Heart left ventricle (tissue), 13 donors: ENCODE measurements around the gene RPLP2.

Source experiments
- CTCF ChIP-seq, 12 donors: fragments of 200-600 bp; sonication (generic) in 4 of 12; IDR thresholded peaks; one replicate each; pipeline versions ENCODE4 v1.5.0 to v1.8.0; 2018 to 2022; ENCODE audit warnings: antibody characterized with exemption in 12 of 12, mild to moderate bottlenecking in 5 of 12
- POLR2A ChIP-seq, 2 donors: fragments of 450-650 bp; IDR thresholded peaks; one replicate each; pipeline ENCODE4 v1.6.1; 2017; ENCODE audit warnings: antibody characterized with exemption in 2 of 2, mild to moderate bottlenecking in 2 of 2, moderate library complexity in 2 of 2
- donor health status: ischemic (EF 13 %, LVEDD 7.1; RV severe dilation, severe dysfunction).
- donor health status: DM: no; HTN: yes; CAD: no.
- donor health status: DM: no; HTN: no; CAD: no.
- donor health status: ischemic (EF 25% LVEDD 6.9; RV normal size, moderate dysfunction).
- donor health status: ischemic (EF 25% LVEDD 5.7; RV mildly dilated, moderate dysfunction).
- donor health status: ischemic (EF 35%, LVEDD 5.7; RV mildly dilated, moderate dysfunction).
- donor health status: nonischemic (EF 11% LVEDD 7.7; RV severe dilation, severe dysfunction).
- donor health status: DM: yes; HTN: yes; CAD: no.
- donor health status: PGD.
- donor health status: ischemic (EF 29% LVEDD 5.4; RV normal size, mild dysfunction).
- donor health status: nonischemic (EF 23%, LVEDD 6.1; RV moderate dilation, normal function).

- no peak for TF ChIP-seq CTCF (IDR thresholded peaks at IDR 0.05)
- TF ChIP-seq POLR2A (IDR thresholded peaks at IDR 0.05): no peak
Measured at GRCh38 chr11:859394-860131, 49.8 kb downstream of the RPLP2 start.
